ENCODE data around the gene TBC1D4.

DNA sequence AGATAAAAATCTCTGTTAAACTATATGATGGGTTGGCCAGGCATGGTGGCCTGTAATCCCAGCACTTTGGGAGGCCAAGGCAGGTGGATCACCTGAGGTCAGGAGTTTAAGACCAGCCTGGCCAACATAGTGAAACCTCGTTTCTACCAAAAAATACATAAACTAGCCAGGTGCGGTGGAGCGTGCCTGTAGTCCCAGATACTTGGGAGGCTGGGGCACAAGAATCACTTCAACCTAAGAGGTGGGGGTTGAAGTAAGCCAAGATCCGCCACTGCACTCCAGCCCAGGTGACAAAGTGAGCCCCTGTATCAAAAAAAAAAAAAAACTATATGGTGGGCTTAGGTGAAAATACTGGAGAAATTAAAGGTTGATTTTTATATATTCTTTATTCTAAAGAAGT, 11.3 kb downstream of the TBC1D4 start:
- TF ChIP-seq, protein P1, sequence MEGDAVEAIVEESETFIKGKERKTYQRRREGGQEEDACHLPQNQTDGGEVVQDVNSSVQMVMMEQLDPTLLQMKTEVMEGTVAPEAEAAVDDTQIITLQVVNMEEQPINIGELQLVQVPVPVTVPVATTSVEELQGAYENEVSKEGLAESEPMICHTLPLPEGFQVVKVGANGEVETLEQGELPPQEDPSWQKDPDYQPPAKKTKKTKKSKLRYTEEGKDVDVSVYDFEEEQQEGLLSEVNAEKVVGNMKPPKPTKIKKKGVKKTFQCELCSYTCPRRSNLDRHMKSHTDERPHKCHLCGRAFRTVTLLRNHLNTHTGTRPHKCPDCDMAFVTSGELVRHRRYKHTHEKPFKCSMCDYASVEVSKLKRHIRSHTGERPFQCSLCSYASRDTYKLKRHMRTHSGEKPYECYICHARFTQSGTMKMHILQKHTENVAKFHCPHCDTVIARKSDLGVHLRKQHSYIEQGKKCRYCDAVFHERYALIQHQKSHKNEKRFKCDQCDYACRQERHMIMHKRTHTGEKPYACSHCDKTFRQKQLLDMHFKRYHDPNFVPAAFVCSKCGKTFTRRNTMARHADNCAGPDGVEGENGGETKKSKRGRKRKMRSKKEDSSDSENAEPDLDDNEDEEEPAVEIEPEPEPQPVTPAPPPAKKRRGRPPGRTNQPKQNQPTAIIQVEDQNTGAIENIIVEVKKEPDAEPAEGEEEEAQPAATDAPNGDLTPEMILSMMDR (IDR thresholded peaks at IDR 0.05 in 2 of 3, conservative IDR thresholded peaks at IDR 0.05 in 1 of 3; ENCODE audit: control insufficient read depth in 2 of 3, extremely low read depth in 1 of 3, insufficient read depth in 1 of 3, low read depth in 3 of 3, low read length in 3 of 3): no peak
- TF ChIP-seq FOXM1 (IDR thresholded peaks at IDR 0.05; ENCODE audit: low read depth, low read length) (no peak), EGR1 (IDR thresholded peaks at IDR 0.05; ENCODE audit: borderline replicate concordance in 1 of 2, low read depth in 2 of 2, low read length in 2 of 2) (no peak), EZH2 (IDR thresholded peaks at IDR 0.05; ENCODE audit: borderline replicate concordance, control insufficient read depth, low read depth, low read length) (no peak), NBN (IDR thresholded peaks at IDR 0.05) (no peak), POLR2A (IDR thresholded peaks at IDR 0.05; ENCODE audit: low read depth, low read length) (no peak), TCF12 (IDR thresholded peaks at IDR 0.05; ENCODE audit: low read depth, low read length) (no peak)
- TF ChIP-seq, protein P2, sequence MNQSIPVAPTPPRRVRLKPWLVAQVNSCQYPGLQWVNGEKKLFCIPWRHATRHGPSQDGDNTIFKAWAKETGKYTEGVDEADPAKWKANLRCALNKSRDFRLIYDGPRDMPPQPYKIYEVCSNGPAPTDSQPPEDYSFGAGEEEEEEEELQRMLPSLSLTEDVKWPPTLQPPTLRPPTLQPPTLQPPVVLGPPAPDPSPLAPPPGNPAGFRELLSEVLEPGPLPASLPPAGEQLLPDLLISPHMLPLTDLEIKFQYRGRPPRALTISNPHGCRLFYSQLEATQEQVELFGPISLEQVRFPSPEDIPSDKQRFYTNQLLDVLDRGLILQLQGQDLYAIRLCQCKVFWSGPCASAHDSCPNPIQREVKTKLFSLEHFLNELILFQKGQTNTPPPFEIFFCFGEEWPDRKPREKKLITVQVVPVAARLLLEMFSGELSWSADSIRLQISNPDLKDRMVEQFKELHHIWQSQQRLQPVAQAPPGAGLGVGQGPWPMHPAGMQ (IDR thresholded peaks at IDR 0.05; ENCODE audit: borderline replicate concordance): no peak

Data from GM12878 (cell line).